ENCODE results near the gene ROGDI. TPM values are rescaled to one million over a fixed set of nuclear protein-coding genes. Genes with fewer than 3 reads are reported as not detected.

The ROGDI gene
- total and polyA plus RNA-seq, 4 donors = 14.6 to 37.1 (median 30.5) TPM

- no peak for TF ChIP-seq CTCF (IDR thresholded peaks at IDR 0.05; ENCODE audit: control extremely low read depth, extremely low read depth)
- H3K9ac ChIP-seq (ENCODE audit: insufficient read depth in 1 of 2, low read length in 2 of 2) = no peak overlapping the region
- no peaks in the 10 kb centered on the region for H3K27me3 ChIP-seq (ENCODE audit: control insufficient read depth in 3 of 3, insufficient read depth in 3 of 3, low read length in 2 of 3)
- no peak overlapping the region for H3K27ac ChIP-seq (ENCODE audit: low read depth in 1 of 2, low read length in 1 of 2)
- 87 to 93% methylated on average over 17 of the region's 17 CpGs for WGBS, 2 donors
- peaks cover 0 to 2% (median 0%) of the 10 kb centered on the region in 5 donors for H3K4me1 ChIP-seq (ENCODE audit: control insufficient read depth in 5 of 5, insufficient read depth in 5 of 5, low read length in 5 of 5)
- no peak overlapping the region for H3K4me3 ChIP-seq
- no peak for DNase-seq
- H3K36me3 ChIP-seq (ENCODE audit: control insufficient read depth in 4 of 4, insufficient read depth in 4 of 4, low read length in 4 of 4) = no peaks in the 10 kb centered on the region
- ATAC-seq (ENCODE audit: insufficient read depth, low FRiP score) = no peak
- H3K9me3 ChIP-seq (ENCODE audit: control insufficient read depth in 4 of 4, insufficient read depth in 3 of 4, low read length in 3 of 4) = no peaks in the 10 kb centered on the region
These were observed 24.9 kb downstream of the ROGDI start for GRCh38 chr16:4777339-4778049.

- no peak for ATAC-seq (ENCODE audit: insufficient read depth, low FRiP score)
These were observed 26.2 kb downstream of the ROGDI start for GRCh38 chr16:4776141-4776705.

GRCh38 chr16:4775005-4775404, 27.4 kb downstream of the ROGDI start:
- no peak overlapping the region for H3K27ac ChIP-seq (ENCODE audit: low read depth in 1 of 2, low read length in 1 of 2)
- no peaks in the 10 kb centered on the region for H3K27me3 ChIP-seq (ENCODE audit: control insufficient read depth in 3 of 3, insufficient read depth in 3 of 3, low read length in 2 of 3)
- 79 to 88% methylated on average over 13 of the region's 13 CpGs for WGBS, 2 donors
- no peaks in the 10 kb centered on the region for H3K36me3 ChIP-seq (ENCODE audit: control insufficient read depth in 4 of 4, insufficient read depth in 4 of 4, low read length in 4 of 4)
- no peak overlapping the region for H3K4me3 ChIP-seq
- ATAC-seq (ENCODE audit: insufficient read depth, low FRiP score) (no peak), DNase-seq (no peak)
- TF ChIP-seq CTCF (IDR thresholded peaks at IDR 0.05; ENCODE audit: control extremely low read depth, extremely low read depth) = no peak
- H3K9ac ChIP-seq (ENCODE audit: insufficient read depth in 1 of 2, low read length in 2 of 2) = no peak overlapping the region
- H3K9me3 ChIP-seq (ENCODE audit: control insufficient read depth in 4 of 4, insufficient read depth in 3 of 4, low read length in 3 of 4) = no peaks in the 10 kb centered on the region
- H3K4me1 ChIP-seq (ENCODE audit: control insufficient read depth in 5 of 5, insufficient read depth in 5 of 5, low read length in 5 of 5) = peaks cover 0 to 2% (median 0%) of the 10 kb centered on the region in 5 donors

More at GRCh38 chr16:4776141-4776705, 26.2 kb downstream of the ROGDI start:
- Histone ChIP-seq H3K27me3 (ENCODE audit: control insufficient read depth in 3 of 3, insufficient read depth in 3 of 3, low read length in 2 of 3) (no peaks in the 10 kb centered on the region), H3K9ac (ENCODE audit: insufficient read depth in 1 of 2, low read length in 2 of 2) (no peak overlapping the region), H3K36me3 (ENCODE audit: control insufficient read depth in 4 of 4, insufficient read depth in 4 of 4, low read length in 4 of 4) (no peaks in the 10 kb centered on the region), H3K9me3 (ENCODE audit: control insufficient read depth in 4 of 4, insufficient read depth in 3 of 4, low read length in 3 of 4) (no peaks in the 10 kb centered on the region), H3K27ac (ENCODE audit: low read depth in 1 of 2, low read length in 1 of 2) (no peak overlapping the region), H3K4me1 (ENCODE audit: control insufficient read depth in 5 of 5, insufficient read depth in 5 of 5, low read length in 5 of 5) (peaks cover 0 to 2% (median 0%) of the 10 kb centered on the region in 5 donors), H3K4me3 (no peak overlapping the region)
- no peak for TF ChIP-seq CTCF (IDR thresholded peaks at IDR 0.05; ENCODE audit: control extremely low read depth, extremely low read depth)
- WGBS, 2 donors = 90 to 97% methylated on average over 2 of the region's 2 CpGs
- no peak for DNase-seq

All from lung (tissue), 12 donors.